AG20443 (cell line): ENCODE results near the gene GPD1L.
"Not testable (repeated sequence)": the region's sequence is repeated elsewhere in the genome, so short reads cannot be mapped to it uniquely, and the experiment has no call there.

ENCODE experiments used
- DNase-seq: peaks from one replicate; pipeline ENCODE4 v3.0.0; 2012; ENCODE audit warnings: low spot score, mixed read lengths

The GPD1L gene

DNA sequence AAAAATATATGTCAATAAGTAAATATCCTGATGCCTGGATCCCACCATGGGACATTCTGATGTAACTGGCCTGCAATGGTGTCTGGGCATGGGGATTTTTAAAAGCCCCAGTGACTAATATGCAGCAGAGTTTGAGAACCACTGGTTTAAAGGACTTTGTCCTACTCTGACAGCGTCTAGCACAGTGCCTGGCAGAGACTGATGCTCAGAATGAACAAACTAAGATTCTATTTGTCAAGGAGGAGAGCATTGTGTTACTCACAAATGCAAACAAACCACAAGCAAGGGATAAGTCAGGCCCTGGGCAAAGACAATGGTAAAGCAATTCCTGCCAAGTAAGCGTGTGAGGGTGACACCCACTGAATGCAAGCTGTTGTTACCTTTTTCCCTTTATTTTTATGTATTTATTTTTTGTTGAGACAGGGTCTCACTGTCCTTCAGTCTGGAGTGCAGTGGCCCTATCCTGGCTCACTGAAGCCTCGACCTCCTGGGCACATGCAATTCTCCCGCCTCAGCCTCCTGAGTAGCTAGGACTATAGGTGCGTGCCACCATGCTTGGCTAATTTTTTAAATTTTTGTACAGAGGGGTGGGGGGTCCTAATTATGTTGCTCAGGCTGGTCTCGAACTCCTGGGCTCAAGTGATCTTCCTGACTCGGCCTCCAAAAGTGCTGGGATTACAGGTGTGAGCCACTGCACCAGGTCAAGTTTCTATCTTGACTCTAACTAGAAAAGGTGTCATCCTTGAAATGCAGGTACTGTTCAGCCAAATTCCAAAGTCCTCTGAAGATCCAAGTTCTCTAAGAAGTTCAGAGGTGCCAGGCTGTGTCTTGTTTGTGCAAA lies 909 bp upstream of the GPD1L start:
- DNase-seq = no peak

- no peak for DNase-seq
Observed at GRCh38 chr3:32106929-32107362, 526 bp downstream of the GPD1L start.

DNA sequence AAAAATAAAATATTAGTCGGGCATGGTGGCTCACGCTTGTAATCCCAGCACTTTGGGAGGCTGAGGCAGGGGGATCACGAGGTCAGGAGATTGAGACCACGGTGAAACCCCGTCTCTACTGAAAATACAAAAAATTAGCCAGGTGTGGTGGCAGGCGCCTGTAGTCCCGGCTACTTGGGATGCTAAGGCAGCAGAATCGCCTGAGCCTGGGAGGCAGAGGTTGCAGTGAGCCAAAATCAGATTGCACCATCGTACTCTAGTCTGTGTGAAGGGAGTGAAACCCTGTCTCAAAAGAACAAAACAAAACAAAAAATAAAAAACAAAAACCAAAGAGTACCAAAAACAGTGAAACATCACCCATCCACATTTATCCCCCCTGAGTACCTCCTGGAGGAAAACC lies 1.8 kb downstream of the GPD1L start:
- DNase-seq = not testable (repeated sequence)

GRCh38 chr3:32109256-32109655 lies 2.8 kb downstream of the GPD1L start:
- no peak for DNase-seq

DNA sequence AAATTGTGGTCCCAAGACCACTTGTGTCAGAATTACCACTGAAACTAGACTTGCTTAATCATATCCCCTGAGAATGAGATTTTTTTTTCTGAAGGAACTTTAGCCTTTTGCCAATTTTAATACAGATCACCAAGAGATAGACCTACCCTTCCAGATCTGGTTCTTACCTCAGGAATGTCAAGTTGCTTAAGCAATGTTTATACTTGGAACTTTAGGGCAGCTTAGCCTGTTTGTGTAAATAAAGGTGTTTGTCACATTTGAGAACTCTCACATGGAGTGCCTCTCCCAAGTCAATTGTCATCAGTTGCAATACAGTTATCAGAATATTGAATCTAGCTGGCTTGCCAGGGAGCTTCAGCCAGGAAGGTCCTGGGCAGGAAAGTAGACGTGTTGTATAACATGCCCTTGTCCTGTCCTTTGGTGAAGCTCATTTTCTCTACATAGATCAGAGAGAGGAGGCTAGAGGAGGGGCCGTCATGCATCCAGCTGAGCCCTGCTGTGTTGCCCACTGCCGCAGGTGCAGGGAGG lies 3.9 kb downstream of the GPD1L start:
- no peak for DNase-seq

DNA sequence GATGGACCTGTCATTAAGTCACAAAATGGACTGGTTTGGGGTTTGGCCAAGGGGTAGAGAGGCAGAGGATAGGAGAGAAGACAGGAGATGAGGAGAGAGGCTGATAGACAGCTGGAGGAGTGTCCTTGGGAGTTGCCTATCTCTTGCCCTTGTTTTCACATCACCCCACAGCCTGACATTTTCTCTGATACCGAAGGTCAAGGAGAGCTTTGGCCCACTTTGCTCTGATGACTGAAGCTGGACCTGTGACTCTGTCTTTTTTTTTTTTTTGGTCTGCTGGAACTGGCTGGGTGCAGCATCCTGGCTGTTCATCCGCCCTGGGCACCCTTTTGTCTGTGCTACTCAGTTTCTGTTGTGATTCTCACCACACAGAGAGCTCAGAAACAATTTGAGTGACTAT lies 5.1 kb downstream of the GPD1L start:
- no peak for DNase-seq

- no peak for DNase-seq
Observed at GRCh38 chr3:32113566-32113965, 7.1 kb downstream of the GPD1L start.

- DNase-seq = no peak
Observed at GRCh38 chr3:32113981-32114545, 7.6 kb downstream of the GPD1L start.

DNA sequence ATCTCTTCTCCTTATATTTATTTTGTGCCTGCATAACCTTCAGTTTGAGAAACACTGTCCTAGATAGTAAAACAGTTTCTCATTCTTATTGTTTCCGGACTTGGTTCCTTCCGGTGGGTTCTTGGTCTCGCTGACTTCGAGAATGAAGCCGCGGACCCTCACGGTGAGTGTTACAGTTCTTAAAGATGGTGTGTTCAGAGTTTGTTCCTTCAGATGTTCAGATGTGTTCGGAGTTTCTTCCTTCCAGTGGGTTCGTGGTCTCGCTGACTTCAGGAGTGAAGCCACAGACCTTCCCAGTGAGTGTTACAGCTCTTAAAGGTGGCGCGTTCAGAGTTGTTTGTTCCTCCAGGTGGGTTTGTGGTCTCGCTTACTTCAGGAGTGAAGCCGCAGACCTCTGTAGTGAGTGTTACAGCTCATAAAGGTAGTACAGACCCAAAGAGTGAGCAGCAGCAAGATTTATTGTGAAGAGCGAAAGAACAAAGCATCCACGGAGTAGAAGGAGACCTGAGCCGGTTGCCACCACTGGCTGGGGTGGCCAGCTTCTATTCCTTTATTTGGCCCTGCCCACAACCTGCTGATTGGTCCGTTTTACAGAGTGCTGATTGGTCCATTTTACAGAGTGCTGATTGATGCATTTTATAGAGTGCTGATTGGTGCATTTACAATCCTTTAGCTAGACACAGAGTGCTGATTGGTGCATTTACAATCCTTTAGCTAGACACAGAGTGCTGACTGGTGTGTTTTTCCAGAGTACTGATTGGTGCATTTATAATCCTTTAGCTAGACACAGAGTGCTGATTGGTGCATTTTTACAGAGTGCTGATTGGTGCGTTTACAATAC lies 8.3 kb downstream of the GPD1L start:
- not testable (repeated sequence) for DNase-seq

DNA sequence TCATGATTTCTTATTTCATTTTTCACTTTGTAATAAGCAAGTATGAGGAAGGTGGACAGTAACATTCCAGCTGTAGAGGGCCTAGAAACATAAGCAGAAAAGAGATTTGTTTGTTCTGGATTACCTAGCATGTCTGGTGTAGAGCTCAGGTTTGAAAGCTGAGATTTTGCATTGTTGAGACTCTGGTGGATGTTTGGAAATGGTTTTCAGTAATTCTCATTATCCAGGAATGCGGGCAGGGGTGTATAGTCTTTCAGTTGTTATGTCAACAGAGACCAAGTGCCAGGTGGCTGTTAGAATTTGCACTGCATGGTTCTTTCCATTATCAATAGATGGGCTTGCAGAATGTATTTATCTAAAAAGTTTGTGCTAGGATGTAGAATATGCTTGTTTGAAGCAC lies 10.9 kb downstream of the GPD1L start:
- no peak for DNase-seq

DNA sequence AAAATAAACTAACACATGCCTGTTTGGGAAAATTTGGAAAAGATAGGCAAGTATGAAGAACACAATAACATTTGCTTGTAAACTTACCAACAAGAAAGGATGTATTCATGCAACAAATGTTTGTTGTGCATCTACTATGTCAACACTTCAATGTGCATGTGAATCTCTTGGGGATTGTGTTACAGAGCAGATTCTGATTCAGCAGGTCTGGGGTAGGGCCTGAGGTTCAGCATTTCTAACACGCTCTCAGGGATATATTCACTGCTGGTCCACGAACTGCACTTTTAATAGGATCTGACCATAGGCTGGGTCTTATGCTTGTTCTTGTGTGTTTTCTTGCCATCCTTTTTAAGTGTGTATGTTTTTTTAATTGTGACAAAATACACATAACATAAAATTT lies 11.8 kb downstream of the GPD1L start:
- no peak for DNase-seq

DNA sequence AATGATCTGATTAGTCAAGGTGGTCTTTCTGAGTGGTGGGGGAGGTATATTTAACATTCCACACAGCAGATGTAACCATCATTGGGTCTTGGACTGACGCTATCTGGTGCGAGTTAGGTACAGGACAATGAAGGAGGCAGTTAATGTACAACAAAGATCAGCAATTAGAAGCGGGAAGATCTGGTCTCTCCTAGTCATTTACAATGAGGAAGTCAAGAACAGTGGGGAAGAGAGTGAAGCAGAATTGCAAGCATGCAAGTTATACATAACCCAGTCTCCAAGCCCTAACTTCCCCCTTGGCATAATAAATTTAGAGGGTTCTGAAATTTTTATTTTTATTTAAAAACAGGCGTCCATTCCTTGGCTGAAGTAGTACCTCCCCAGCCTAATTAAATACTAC lies 14.1 kb downstream of the GPD1L start:
- DNase-seq = no peak

GRCh38 chr3:32121137-32121536 lies 14.7 kb downstream of the GPD1L start:
- no peak for DNase-seq

DNA sequence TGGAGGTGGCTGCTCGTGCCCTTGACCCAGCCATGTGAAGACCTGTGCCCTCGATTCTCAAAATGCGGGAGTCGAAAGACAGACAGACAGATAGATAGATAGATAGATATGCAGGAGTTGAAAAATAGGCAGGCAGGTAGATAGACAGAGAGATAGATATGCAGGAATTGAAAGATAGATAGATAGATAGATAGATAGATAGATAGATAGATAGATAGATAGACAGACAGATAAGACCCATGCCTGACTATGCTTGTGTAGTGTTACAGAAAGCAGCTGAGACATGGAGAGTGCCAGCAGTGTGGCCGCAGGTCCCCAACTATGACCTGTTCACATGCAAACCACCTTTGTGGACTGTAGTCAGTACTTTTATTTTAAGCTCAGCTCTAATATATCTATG lies 17.2 kb downstream of the GPD1L start:
- no peak for DNase-seq

- DNase-seq = no peak
Observed at GRCh38 chr3:32125012-32125411, 18.6 kb downstream of the GPD1L start.

DNA sequence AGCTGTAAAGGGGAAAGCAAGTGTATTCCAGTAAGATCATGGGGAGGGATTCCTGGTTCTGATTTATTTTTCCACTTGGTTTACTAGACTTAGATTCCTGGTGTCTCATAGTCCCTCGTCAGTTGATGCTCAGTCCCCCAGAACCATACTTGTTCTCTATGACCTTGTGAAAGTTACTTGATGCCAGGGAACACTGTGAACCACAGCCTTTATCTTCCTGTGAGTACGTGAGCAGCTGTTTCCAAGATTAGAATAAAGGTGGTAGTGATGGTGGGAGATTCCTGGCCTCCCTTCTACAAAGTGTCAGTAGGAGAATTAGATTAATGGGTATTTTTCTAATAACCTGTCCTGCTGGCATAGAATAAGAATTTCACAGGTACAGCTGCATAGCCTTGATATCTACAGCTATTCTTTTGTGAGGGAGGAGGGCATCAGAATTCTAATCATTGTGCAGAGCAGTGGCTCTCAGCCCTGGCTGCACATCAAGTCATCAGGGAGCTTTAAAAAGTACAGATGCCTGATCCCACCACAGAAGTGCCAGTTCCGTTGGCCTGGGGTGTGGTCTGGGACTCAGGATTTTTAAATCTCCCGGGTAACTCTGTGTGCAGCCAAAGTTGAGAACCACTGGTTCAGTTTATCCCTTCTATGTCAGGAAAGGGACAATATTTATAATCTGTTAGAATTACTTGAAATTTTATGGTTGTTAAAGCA lies 20.0 kb downstream of the GPD1L start:
- no peak for DNase-seq

DNA sequence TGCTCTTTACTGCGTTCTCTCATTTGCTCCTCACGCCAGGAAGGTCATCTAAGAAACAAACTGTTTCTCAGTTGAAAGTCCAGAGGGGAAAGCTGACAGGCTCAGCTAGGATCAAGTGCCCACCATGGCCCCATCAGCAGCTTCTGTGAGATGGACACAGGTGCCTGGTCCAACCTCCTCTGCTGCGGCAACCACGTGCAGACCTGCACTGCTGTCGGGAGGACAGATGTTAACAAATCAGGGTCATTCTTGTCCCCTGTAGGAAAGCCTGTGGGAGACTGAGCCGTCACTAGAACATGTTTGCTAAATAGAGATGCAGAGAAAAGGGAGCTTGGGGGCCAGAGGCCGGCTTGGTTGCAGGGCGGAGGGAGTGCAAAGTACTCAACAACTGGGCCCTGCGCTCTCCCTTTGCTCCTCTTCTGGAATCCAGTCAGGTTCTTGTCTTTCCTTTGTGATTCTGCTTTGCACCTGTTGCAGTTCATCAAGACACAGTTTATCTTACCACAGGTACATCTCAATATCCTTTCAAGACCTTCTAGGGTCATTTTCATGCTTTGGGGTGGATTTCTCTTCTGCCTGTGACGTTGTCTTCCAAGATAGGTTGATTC lies 20.9 kb downstream of the GPD1L start:
- DNase-seq = no peak

- no peak for DNase-seq
Observed at GRCh38 chr3:32128936-32129335, 22.5 kb downstream of the GPD1L start.

- DNase-seq = no peak
Observed at GRCh38 chr3:32129832-32130231, 23.4 kb downstream of the GPD1L start.

DNA sequence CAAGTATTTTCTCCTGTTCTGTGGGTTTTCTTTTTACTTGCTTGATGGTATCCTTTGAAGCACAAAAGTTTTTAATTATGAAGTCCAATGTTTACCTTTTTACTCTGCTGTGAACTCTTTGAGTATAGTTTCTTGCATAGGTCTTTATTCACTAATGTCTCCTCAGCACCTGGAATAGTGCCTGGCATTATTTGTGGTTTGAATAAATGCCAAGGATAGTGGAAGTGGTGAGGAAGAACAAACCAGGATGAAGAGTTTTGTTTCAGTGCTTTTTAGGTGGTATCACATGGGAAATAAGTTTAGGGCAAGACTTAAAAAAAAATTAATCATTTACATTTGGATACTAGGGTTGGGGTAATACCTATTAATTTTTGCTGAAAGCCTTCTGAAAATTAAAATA lies 25.7 kb downstream of the GPD1L start:
- DNase-seq = no peak

DNA sequence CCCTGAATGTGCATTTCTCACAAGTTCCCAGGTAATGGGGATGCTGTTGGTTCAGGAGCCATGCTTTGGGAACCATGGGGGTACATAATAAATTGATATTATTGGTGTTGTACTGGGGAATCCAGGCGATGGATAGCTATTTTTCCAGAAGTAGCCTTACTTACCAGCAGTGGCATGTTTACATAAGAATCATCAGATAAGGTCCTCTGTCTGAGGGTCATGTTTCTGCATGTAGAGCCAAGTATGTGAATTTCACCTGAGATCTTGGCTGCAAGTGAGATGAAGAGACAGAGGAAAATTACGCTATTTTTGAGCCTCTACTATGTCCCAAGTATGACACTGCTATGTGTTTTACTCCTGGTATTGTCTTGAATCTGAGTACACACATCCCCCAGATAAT lies 26.3 kb downstream of the GPD1L start:
- no peak for DNase-seq

GRCh38 chr3:32136703-32137102 lies 30.3 kb downstream of the GPD1L start:
- no peak for DNase-seq
